SK-N-MC (cell line): ENCODE results near the gene ORM1.
A peak's percentile ranks its signal among the peaks of the same experiment; 100 is the strongest.

Source experiments
- DNase-seq: peaks from one replicate; pipeline ENCODE4 v3.0.0-alpha.2; 2011; ENCODE audit warnings: low read depth, low spot score
- H3K27ac ChIP-seq: fragments of 200-600 bp; sonication (generic); 2 replicates; pipeline ENCODE4 v1.5.1; 2016; ENCODE audit warnings: mixed run types
- H3K36me3 ChIP-seq: fragments of 200-600 bp; sonication (generic); 2 replicates; pipeline ENCODE4 v1.6.1; 2017; ENCODE audit warnings: antibody characterized with exemption, low read length, mixed read lengths; ENCODE audit not compliant: insufficient read depth
- H3K4me3 ChIP-seq: fragments of 200-600 bp; sonication (generic); 2 replicates; pipeline ENCODE4 v1.5.1; 2016
- H3K9ac ChIP-seq: fragments of 200-600 bp; sonication (generic); 2 replicates; pipeline ENCODE4 v1.8.0; 2017; ENCODE audit warnings: mixed run types, mixed read lengths; ENCODE audit not compliant: insufficient read length
- H3K9me3 ChIP-seq: fragments of 200-600 bp; sonication (generic); 2 replicates; pipeline ENCODE4 v1.6.1; 2017; ENCODE audit warnings: low read depth, mild to moderate bottlenecking, antibody characterized with exemption, low read length, moderate library complexity, mixed read lengths
- EZH2 ChIP-seq: fragments of 200-600 bp; sonication (generic); IDR thresholded peaks from one replicate; pipeline ENCODE4 v1.6.1; 2017; ENCODE audit warnings: antibody characterized with exemption
- FOXP2 ChIP-seq: optimal IDR thresholded peaks from 2 replicates; pipeline ENCODE3; 2011; ENCODE audit warnings: mild to moderate bottlenecking, moderate library complexity; ENCODE audit not compliant: insufficient read depth; ENCODE audit errors: extremely low read length, control extremely low read depth
- POLR2AphosphoS5 ChIP-seq: IDR thresholded peaks from 2 replicates; pipeline ENCODE4 v1.6.1; 2012; ENCODE audit warnings: mild to moderate bottlenecking, low read depth, low read length, borderline replicate concordance

Gene ORM1

GRCh38 chr9:114373960-114374730 is 51.2 kb downstream of the ORM1 start:
- Histone ChIP-seq H3K4me3 (no peak overlapping the region), H3K9ac (no peak overlapping the region), H3K9me3 (no peaks in the 10 kb centered on the region), H3K36me3 (peaks cover 35% of the 10 kb centered on the region; the same call in 1 of the 2 replicates), H3K27ac (peak overlapping the region; percentile 67; the same call in 1 of the 2 replicates)
- DNase-seq, result no peak
- no peak for TF ChIP-seq EZH2
- TF ChIP-seq POLR2AphosphoS5, result no peak
- no peak for TF ChIP-seq FOXP2

GRCh38 chr9:114374936-114375335 is 52.0 kb downstream of the ORM1 start:
- Histone ChIP-seq H3K9me3 (no peaks in the 10 kb centered on the region), H3K4me3 (no peak overlapping the region), H3K27ac (peak overlapping the region; percentile 56), H3K9ac (no peak overlapping the region), H3K36me3 (peaks cover 40% of the 10 kb centered on the region; the same call in 1 of the 2 replicates)
- TF ChIP-seq EZH2 (no peak), FOXP2 (no peak), POLR2AphosphoS5 (no peak)
- no peak for DNase-seq

- DNase-seq, result no peak
- Histone ChIP-seq H3K9ac (no peak overlapping the region), H3K36me3 (peaks cover 45% of the 10 kb centered on the region; the same call in 1 of the 2 replicates), H3K27ac (peak overlapping the region; percentile 56), H3K4me3 (no peak overlapping the region), H3K9me3 (no peaks in the 10 kb centered on the region)
- TF ChIP-seq POLR2AphosphoS5 (no peak), FOXP2 (no peak), EZH2 (no peak)
Measured at GRCh38 chr9:114375386-114376175, 52.7 kb downstream of the ORM1 start.
